GM10266 (cell line): ENCODE data around the gene COX6B1.

Experiments used
- DNase-seq: peaks from one replicate; pipeline ENCODE4 v3.0.0; 2012; ENCODE audit errors: extremely low spot score
- CTCF ChIP-seq: IDR thresholded peaks from 2 replicates; pipeline ENCODE4 v1.5.1; 2012; ENCODE audit warnings: mild to moderate bottlenecking, low read depth; ENCODE audit not compliant: control insufficient read depth, insufficient read depth; ENCODE audit errors: missing control alignments

COX6B1 gene

GRCh38 chr19:35656700-35657099, 8.6 kb downstream of the COX6B1 start:
- TF ChIP-seq CTCF: no peak
- DNase-seq: no peak

- TF ChIP-seq CTCF: no peak
- no peak for DNase-seq
Measured at GRCh38 chr19:35657904-35658700, 10.0 kb downstream of the COX6B1 start.

- no peak for DNase-seq
- no peak for TF ChIP-seq CTCF
Measured at GRCh38 chr19:35661995-35662340, 13.8 kb downstream of the COX6B1 start.

- DNase-seq: no peak
- TF ChIP-seq CTCF: no peak
Measured at GRCh38 chr19:35663981-35664380, 15.9 kb downstream of the COX6B1 start.

DNA sequence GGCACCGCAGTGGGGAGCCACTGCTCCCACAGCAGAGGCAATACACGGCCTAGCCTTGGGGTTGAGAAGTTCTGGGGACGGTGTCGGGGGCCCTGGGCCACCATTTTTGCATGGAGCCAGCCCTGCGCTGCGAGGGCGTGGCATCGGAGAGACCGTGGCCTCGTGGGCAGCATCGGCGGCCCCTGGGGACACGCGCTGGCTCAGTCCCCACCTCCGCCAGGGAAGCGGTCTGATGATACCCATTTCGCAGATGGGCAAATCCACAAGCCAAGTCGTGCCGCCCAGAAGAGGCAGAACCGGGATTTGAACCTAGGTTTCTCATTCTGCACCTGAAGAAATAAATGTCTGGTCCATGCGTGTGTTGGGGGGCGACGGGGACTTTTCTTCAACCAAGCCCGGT, 17.0 kb downstream of the COX6B1 start:
- TF ChIP-seq CTCF: no peak
- DNase-seq: no peak

GRCh38 chr19:35665604-35666003, 17.5 kb downstream of the COX6B1 start:
- no peak for DNase-seq
- TF ChIP-seq CTCF: no peak

GRCh38 chr19:35666251-35666913, 18.3 kb downstream of the COX6B1 start, which contains the start of gene UPK1A:
UPK1A (plus strand) TSS chr19:35666517; CDS start chr19:35666813, 296 bp downstream.
- DNase-seq: no peak
- TF ChIP-seq CTCF: no peak
